Measurements from ENCODE around the gene MFN2. TPM values are rescaled to one million over a fixed set of nuclear protein-coding genes. Genes with fewer than 3 reads are reported as not detected.

Gene MFN2
- total RNA-seq, 1 donor from 2014 or later = 61.9 TPM

GRCh38 chr1:11943619-11944018 is 36.6 kb upstream of the MFN2 start:
- TF ChIP-seq CTCF (IDR thresholded peaks at IDR 0.05; ENCODE audit: partially characterized antibody, unreplicated experiment) = no peak
- Mint-ChIP-seq H3K27ac (ENCODE audit: unreplicated experiment) (no peak overlapping the region), H3K9me3 (ENCODE audit: unreplicated experiment) (peaks cover 11% of the 10 kb centered on the region), H3K4me1 (ENCODE audit: low read depth, unreplicated experiment) (peaks cover 9% of the 10 kb centered on the region), H3K4me3 (ENCODE audit: unreplicated experiment) (no peak overlapping the region), H3K36me3 (ENCODE audit: unreplicated experiment) (no peaks in the 10 kb centered on the region), H3K27me3 (ENCODE audit: unreplicated experiment) (peaks cover 8% of the 10 kb centered on the region)
- no peak for DNase-seq

GRCh38 chr1:11944358-11944931 is 35.8 kb upstream of the MFN2 start:
- DNase-seq = no peak
- no peaks in the 10 kb centered on the region for H3K36me3 Mint-ChIP-seq (ENCODE audit: unreplicated experiment)
- peaks cover 5% of the 10 kb centered on the region for H3K4me1 Mint-ChIP-seq (ENCODE audit: low read depth, unreplicated experiment)
- H3K27ac Mint-ChIP-seq (ENCODE audit: unreplicated experiment) = no peak overlapping the region
- peaks cover 4% of the 10 kb centered on the region for H3K27me3 Mint-ChIP-seq (ENCODE audit: unreplicated experiment)
- H3K4me3 Mint-ChIP-seq (ENCODE audit: unreplicated experiment) = no peak overlapping the region
- TF ChIP-seq CTCF (IDR thresholded peaks at IDR 0.05; ENCODE audit: partially characterized antibody, unreplicated experiment) = no peak
- peaks cover 7% of the 10 kb centered on the region for H3K9me3 Mint-ChIP-seq (ENCODE audit: unreplicated experiment)

- Mint-ChIP-seq H3K9me3 (ENCODE audit: unreplicated experiment) (peaks cover 5% of the 10 kb centered on the region), H3K36me3 (ENCODE audit: unreplicated experiment) (peaks cover 4% of the 10 kb centered on the region), H3K4me3 (ENCODE audit: unreplicated experiment) (no peak overlapping the region), H3K27me3 (ENCODE audit: unreplicated experiment) (peaks cover 1% of the 10 kb centered on the region), H3K4me1 (ENCODE audit: low read depth, unreplicated experiment) (peaks cover 5% of the 10 kb centered on the region), H3K27ac (ENCODE audit: unreplicated experiment) (no peak overlapping the region)
- no peak for DNase-seq
- TF ChIP-seq CTCF (IDR thresholded peaks at IDR 0.05; ENCODE audit: partially characterized antibody, unreplicated experiment) = no peak
Measured at GRCh38 chr1:11946647-11947046, 33.6 kb upstream of the MFN2 start.

- Mint-ChIP-seq H3K4me1 (ENCODE audit: low read depth, unreplicated experiment) (peaks cover 2% of the 10 kb centered on the region), H3K4me3 (ENCODE audit: unreplicated experiment) (no peak overlapping the region), H3K36me3 (ENCODE audit: unreplicated experiment) (peaks cover 4% of the 10 kb centered on the region), H3K27me3 (ENCODE audit: unreplicated experiment) (no peaks in the 10 kb centered on the region), H3K9me3 (ENCODE audit: unreplicated experiment) (peaks cover 3% of the 10 kb centered on the region), H3K27ac (ENCODE audit: unreplicated experiment) (no peak overlapping the region)
- DNase-seq = no peak
- TF ChIP-seq CTCF (IDR thresholded peaks at IDR 0.05; ENCODE audit: partially characterized antibody, unreplicated experiment) = no peak
Measured at GRCh38 chr1:11948822-11949458, 31.3 kb upstream of the MFN2 start.

- peaks cover 5% of the 10 kb centered on the region for H3K4me1 Mint-ChIP-seq (ENCODE audit: low read depth, unreplicated experiment)
- no peak for DNase-seq
- H3K27ac Mint-ChIP-seq (ENCODE audit: unreplicated experiment) = no peak overlapping the region
- no peak for TF ChIP-seq CTCF (IDR thresholded peaks at IDR 0.05; ENCODE audit: partially characterized antibody, unreplicated experiment)
- H3K4me3 Mint-ChIP-seq (ENCODE audit: unreplicated experiment) = no peak overlapping the region
- peaks cover 1% of the 10 kb centered on the region for H3K9me3 Mint-ChIP-seq (ENCODE audit: unreplicated experiment)
- peaks cover 4% of the 10 kb centered on the region for H3K36me3 Mint-ChIP-seq (ENCODE audit: unreplicated experiment)
- H3K27me3 Mint-ChIP-seq (ENCODE audit: unreplicated experiment) = no peaks in the 10 kb centered on the region
Measured at GRCh38 chr1:11951901-11952300, 28.3 kb upstream of the MFN2 start.
